ENCODE measurements around the gene XPNPEP1.
A peak's percentile ranks its signal among the peaks of the same experiment; 100 is the strongest.

XPNPEP1 gene

GRCh38 chr10:109922976-109923921, at the start of gene XPNPEP1:
Gene XPNPEP1 (minus strand): TSS chr10:109923511. CDS start chr10:109923433, 78 bp downstream.
- Mint-ChIP-seq H3K27ac (peak within 1 kb of the TSS; percentile 94), H3K27me3 (no peaks in the 10 kb centered on the region), H3K4me3 (peak within 1 kb of the TSS; percentile 91), H3K36me3 (ENCODE audit: low read depth) (peaks cover 20% of the 10 kb centered on the region), H3K4me1 (peaks cover 57% of the 10 kb centered on the region), H3K9me3 (no peaks in the 10 kb centered on the region)
- peak; percentile 86 for DNase-seq
- peak; percentile 96 for ATAC-seq

DNA sequence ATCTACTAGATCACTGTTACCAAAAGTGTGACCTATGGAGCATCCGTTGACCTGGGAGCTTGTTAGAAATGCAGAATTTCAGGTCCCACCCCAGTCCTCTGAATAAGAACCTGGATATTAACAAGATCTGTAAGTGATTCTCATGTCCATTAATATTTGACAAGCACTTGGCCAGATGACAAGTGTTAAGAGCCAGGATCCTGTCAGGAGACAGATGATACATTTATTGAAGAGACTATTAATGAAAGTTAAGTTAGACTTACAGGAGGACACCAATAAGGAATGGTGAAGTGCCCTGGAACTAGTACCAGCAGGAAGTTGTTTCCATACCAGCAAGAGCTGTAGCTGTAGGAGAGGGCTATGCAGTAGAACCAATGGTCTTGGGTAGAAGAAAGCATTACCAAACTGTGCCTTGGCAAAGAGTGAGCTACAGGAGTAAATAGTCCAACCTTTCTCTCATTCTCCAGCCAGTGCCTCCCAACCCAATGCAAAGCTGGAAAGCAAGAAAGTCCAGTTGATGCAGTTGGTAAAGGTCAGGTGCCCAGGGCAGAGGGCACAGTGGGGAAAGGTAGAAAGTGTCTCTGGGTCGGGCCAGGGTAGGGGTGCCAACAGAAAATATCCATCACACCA, 49.2 kb upstream of the XPNPEP1 start:
- Mint-ChIP-seq H3K9me3 (no peaks in the 10 kb centered on the region), H3K27me3 (peaks cover 2% of the 10 kb centered on the region), H3K4me1 (peaks cover 3% of the 10 kb centered on the region), H3K27ac (no peak overlapping the region), H3K36me3 (ENCODE audit: low read depth) (no peaks in the 10 kb centered on the region), H3K4me3 (no peak overlapping the region)
- no peak for ATAC-seq
- no peak for DNase-seq

DNA sequence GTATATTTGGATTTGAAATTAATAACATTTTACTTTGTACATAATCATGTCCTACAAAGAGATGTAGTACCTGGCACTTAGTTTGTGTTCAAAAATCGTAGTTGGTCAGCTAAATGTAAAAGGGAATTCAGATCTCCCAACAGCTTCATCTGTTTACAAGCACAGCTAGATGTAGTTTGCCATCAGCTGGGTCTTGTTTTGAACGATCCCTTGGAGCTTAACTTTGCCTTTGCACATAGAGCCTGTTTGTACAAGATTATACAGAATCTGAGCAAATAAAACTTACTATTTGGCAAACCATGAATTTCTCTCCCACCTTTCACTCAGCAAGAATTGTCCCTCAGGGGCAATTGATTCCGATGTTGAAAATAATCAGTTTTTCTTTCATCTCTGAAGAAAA, 48.3 kb upstream of the XPNPEP1 start:
- no peak for DNase-seq
- Mint-ChIP-seq H3K36me3 (ENCODE audit: low read depth) (no peaks in the 10 kb centered on the region), H3K4me3 (no peak overlapping the region), H3K4me1 (peaks cover 2% of the 10 kb centered on the region), H3K9me3 (no peaks in the 10 kb centered on the region), H3K27me3 (peaks cover 2% of the 10 kb centered on the region), H3K27ac (no peak overlapping the region)
- no peak for ATAC-seq

DNA sequence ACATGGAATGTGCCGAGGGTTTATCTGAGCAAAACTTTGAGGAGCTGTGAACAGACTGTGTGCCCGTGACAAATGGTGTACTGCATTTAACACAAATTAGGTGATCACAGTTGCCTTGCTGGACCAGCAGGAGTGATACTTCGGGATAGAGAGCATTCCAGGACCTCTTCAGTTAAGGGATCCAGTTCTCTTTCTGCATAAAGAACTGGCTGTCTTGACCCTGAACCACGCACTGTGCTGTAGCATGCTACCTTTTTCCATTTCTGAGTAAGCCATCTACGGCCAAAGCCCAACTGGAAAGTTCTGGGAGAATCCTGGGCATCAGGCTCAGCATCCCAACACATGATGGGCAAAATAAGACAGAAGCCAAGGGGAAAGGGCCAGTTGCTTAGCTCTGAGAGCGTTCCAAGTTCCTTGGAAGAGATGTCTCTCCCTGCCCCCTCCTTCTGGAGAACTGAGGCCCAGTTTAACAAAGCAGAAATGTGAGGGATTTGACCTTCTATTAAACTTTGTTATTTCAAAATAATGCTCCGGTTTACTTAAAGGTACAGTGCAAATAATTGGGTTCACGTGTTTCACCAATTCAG, 46.5 kb upstream of the XPNPEP1 start:
- DNase-seq: no peak
- no peaks in the 10 kb centered on the region for H3K9me3 Mint-ChIP-seq
- no peaks in the 10 kb centered on the region for H3K4me1 Mint-ChIP-seq

GRCh38 chr10:109968953-109969759, 45.8 kb upstream of the XPNPEP1 start:
- Mint-ChIP-seq H3K27me3 (peaks cover 2% of the 10 kb centered on the region), H3K9me3 (no peaks in the 10 kb centered on the region), H3K36me3 (ENCODE audit: low read depth) (no peaks in the 10 kb centered on the region), H3K4me1 (no peaks in the 10 kb centered on the region), H3K4me3 (no peak overlapping the region), H3K27ac (no peak overlapping the region)
- ATAC-seq: no peak
- no peak for DNase-seq

More for the DNA sequence above, 46.5 kb upstream of the XPNPEP1 start:
- H3K36me3 Mint-ChIP-seq (ENCODE audit: low read depth): no peaks in the 10 kb centered on the region
- H3K27me3 Mint-ChIP-seq: peaks cover 2% of the 10 kb centered on the region
- no peak overlapping the region for H3K27ac Mint-ChIP-seq
- H3K4me3 Mint-ChIP-seq: no peak overlapping the region
- ATAC-seq: no peak

GRCh38 chr10:109967739-109968088, 44.4 kb upstream of the XPNPEP1 start:
- H3K4me1 Mint-ChIP-seq: no peaks in the 10 kb centered on the region
- ATAC-seq (no peak), DNase-seq (no peak)
- no peaks in the 10 kb centered on the region for H3K9me3 Mint-ChIP-seq
- H3K27ac Mint-ChIP-seq: no peak overlapping the region
- peaks cover 2% of the 10 kb centered on the region for H3K27me3 Mint-ChIP-seq
- no peaks in the 10 kb centered on the region for H3K36me3 Mint-ChIP-seq (ENCODE audit: low read depth)
- no peak overlapping the region for H3K4me3 Mint-ChIP-seq

GRCh38 chr10:109966961-109967738, 43.8 kb upstream of the XPNPEP1 start:
- peaks cover 2% of the 10 kb centered on the region for H3K27me3 Mint-ChIP-seq
- no peaks in the 10 kb centered on the region for H3K36me3 Mint-ChIP-seq (ENCODE audit: low read depth)
- no peaks in the 10 kb centered on the region for H3K9me3 Mint-ChIP-seq
- H3K27ac Mint-ChIP-seq: no peak overlapping the region
- no peaks in the 10 kb centered on the region for H3K4me1 Mint-ChIP-seq
- ATAC-seq: no peak
- DNase-seq: no peak
- no peak overlapping the region for H3K4me3 Mint-ChIP-seq

- H3K27ac Mint-ChIP-seq: no peak overlapping the region
- ATAC-seq: no peak
- no peaks in the 10 kb centered on the region for H3K9me3 Mint-ChIP-seq
- no peaks in the 10 kb centered on the region for H3K4me1 Mint-ChIP-seq
- no peak overlapping the region for H3K4me3 Mint-ChIP-seq
- no peak for DNase-seq
- peaks cover 2% of the 10 kb centered on the region for H3K27me3 Mint-ChIP-seq
- no peaks in the 10 kb centered on the region for H3K36me3 Mint-ChIP-seq (ENCODE audit: low read depth)
Measured at GRCh38 chr10:109964318-109964717, 41.0 kb upstream of the XPNPEP1 start.

- DNase-seq (no peak), ATAC-seq (no peak)
- Mint-ChIP-seq H3K4me3 (no peak overlapping the region), H3K9me3 (no peaks in the 10 kb centered on the region), H3K27ac (no peak overlapping the region), H3K27me3 (no peaks in the 10 kb centered on the region), H3K36me3 (ENCODE audit: low read depth) (no peaks in the 10 kb centered on the region), H3K4me1 (no peaks in the 10 kb centered on the region)
Measured at GRCh38 chr10:109963439-109963838, 40.1 kb upstream of the XPNPEP1 start.

GRCh38 chr10:109962247-109962646, 38.9 kb upstream of the XPNPEP1 start:
- ATAC-seq: no peak
- H3K4me1 Mint-ChIP-seq: no peaks in the 10 kb centered on the region
- H3K9me3 Mint-ChIP-seq: no peaks in the 10 kb centered on the region
- no peaks in the 10 kb centered on the region for H3K27me3 Mint-ChIP-seq
- DNase-seq: no peak
- no peaks in the 10 kb centered on the region for H3K36me3 Mint-ChIP-seq (ENCODE audit: low read depth)
- no peak overlapping the region for H3K27ac Mint-ChIP-seq
- H3K4me3 Mint-ChIP-seq: no peak overlapping the region

GRCh38 chr10:109961174-109962001, 38.1 kb upstream of the XPNPEP1 start:
- Mint-ChIP-seq H3K27me3 (no peaks in the 10 kb centered on the region), H3K4me3 (no peak overlapping the region), H3K36me3 (ENCODE audit: low read depth) (no peaks in the 10 kb centered on the region), H3K27ac (no peak overlapping the region), H3K4me1 (peaks cover 4% of the 10 kb centered on the region), H3K9me3 (no peaks in the 10 kb centered on the region)
- DNase-seq (no peak), ATAC-seq (no peak)

DNA sequence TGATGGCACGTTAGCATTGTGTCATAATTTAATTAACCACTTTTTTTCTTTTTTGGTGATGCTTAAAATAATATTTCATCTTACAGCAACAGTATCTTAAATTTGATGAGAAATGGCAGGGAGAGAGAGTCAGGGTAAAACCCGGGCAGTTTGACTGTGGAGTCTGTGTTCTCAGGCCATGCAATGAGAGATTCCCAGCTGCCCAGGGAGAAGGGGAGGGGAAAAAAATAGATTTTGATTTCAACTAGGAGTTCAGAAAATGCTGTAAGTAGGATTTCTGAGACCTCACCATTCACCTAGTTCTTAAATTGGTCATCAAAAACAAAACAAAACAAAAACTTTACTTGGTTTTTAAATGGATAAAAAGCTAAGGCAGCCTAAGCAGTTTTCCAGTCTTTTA, 37.4 kb upstream of the XPNPEP1 start:
- H3K9me3 Mint-ChIP-seq: no peaks in the 10 kb centered on the region
- no peaks in the 10 kb centered on the region for H3K27me3 Mint-ChIP-seq
- no peak overlapping the region for H3K27ac Mint-ChIP-seq
- H3K36me3 Mint-ChIP-seq (ENCODE audit: low read depth): no peaks in the 10 kb centered on the region
- peaks cover 5% of the 10 kb centered on the region for H3K4me1 Mint-ChIP-seq
- ATAC-seq: no peak
- no peak overlapping the region for H3K4me3 Mint-ChIP-seq
- no peak for DNase-seq

Data from activated naive CD8-positive, alpha-beta T cell treated with anti-CD3 and anti-CD28 coated beads, Interleukin-2, amount 50 U/mL, for 24 hours (primary cell).